SK-N-MC (cell line): Measurements from ENCODE around the gene CCDC43.

Source experiments
- DNase-seq: peaks from one replicate; pipeline ENCODE4 v3.0.0-alpha.2; 2011; ENCODE audit warnings: low read depth, low spot score
- H3K27ac ChIP-seq: fragments of 200-600 bp; sonication (generic); 2 replicates; pipeline ENCODE4 v1.5.1; 2016; ENCODE audit warnings: mixed run types
- H3K36me3 ChIP-seq: fragments of 200-600 bp; sonication (generic); 2 replicates; pipeline ENCODE4 v1.6.1; 2017; ENCODE audit warnings: antibody characterized with exemption, low read length, mixed read lengths; ENCODE audit not compliant: insufficient read depth
- H3K4me3 ChIP-seq: fragments of 200-600 bp; sonication (generic); 2 replicates; pipeline ENCODE4 v1.5.1; 2016
- H3K9ac ChIP-seq: fragments of 200-600 bp; sonication (generic); 2 replicates; pipeline ENCODE4 v1.8.0; 2017; ENCODE audit warnings: mixed run types, mixed read lengths; ENCODE audit not compliant: insufficient read length
- H3K9me3 ChIP-seq: fragments of 200-600 bp; sonication (generic); 2 replicates; pipeline ENCODE4 v1.6.1; 2017; ENCODE audit warnings: low read depth, mild to moderate bottlenecking, antibody characterized with exemption, low read length, moderate library complexity, mixed read lengths
- EZH2 ChIP-seq: fragments of 200-600 bp; sonication (generic); IDR thresholded peaks from one replicate; pipeline ENCODE4 v1.6.1; 2017; ENCODE audit warnings: antibody characterized with exemption
- FOXP2 ChIP-seq: optimal IDR thresholded peaks from 2 replicates; pipeline ENCODE3; 2011; ENCODE audit warnings: mild to moderate bottlenecking, moderate library complexity; ENCODE audit not compliant: insufficient read depth; ENCODE audit errors: extremely low read length, control extremely low read depth
- POLR2AphosphoS5 ChIP-seq: IDR thresholded peaks from 2 replicates; pipeline ENCODE4 v1.6.1; 2012; ENCODE audit warnings: mild to moderate bottlenecking, low read depth, low read length, borderline replicate concordance

The CCDC43 gene

DNA sequence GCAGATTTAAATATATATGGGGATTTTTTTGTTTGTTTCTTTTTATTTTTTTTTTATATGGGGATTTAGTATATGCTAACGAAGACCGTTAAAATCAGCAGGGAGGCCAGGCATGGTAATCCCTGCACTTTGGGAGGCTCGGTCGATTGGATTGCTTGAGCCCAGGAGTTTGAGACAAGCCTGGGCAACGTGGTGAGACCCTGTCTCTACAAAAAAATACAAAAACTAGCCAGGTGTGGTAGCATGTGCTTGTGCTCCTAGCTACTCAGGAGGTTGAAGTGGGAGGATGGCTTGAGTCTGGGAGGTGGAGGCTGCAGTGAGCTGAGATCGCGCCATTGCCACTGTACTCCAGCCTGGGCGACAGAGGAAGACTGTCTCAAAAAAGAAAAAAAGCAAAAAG is 55.6 kb downstream of the CCDC43 start:
- TF ChIP-seq POLR2AphosphoS5 (no peak), FOXP2 (no peak), EZH2 (no peak)
- no peaks in the 10 kb centered on the region for H3K36me3 ChIP-seq
- no peak overlapping the region for H3K27ac ChIP-seq
- no peak overlapping the region for H3K4me3 ChIP-seq
- no peaks in the 10 kb centered on the region for H3K9me3 ChIP-seq
- no peak overlapping the region for H3K9ac ChIP-seq
- no peak for DNase-seq

DNA sequence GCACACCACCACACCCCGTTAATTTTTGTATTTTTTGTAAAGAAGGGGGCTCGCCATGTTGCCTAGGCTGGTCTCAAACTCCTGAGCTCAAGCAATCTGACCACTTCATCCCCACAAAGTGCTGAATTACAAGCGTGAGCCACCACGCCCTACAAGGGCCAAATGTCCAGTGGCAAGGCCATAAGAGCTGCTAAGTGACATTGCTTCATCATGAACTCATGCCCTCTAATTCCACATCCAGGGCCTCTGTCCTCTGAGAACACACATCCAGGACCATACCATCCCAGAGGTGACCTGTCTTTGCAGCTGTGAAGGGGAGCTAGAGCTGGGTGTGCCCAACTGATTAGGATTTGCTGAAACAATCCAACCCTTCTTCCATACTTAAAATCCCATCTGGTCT is 58.9 kb downstream of the CCDC43 start:
- H3K9me3 ChIP-seq, result no peaks in the 10 kb centered on the region
- no peak overlapping the region for H3K4me3 ChIP-seq
- H3K36me3 ChIP-seq, result no peaks in the 10 kb centered on the region
- no peak for DNase-seq
- no peak for TF ChIP-seq FOXP2
- no peak for TF ChIP-seq EZH2
- TF ChIP-seq POLR2AphosphoS5, result no peak
- H3K9ac ChIP-seq, result no peak overlapping the region
- no peak overlapping the region for H3K27ac ChIP-seq

DNA sequence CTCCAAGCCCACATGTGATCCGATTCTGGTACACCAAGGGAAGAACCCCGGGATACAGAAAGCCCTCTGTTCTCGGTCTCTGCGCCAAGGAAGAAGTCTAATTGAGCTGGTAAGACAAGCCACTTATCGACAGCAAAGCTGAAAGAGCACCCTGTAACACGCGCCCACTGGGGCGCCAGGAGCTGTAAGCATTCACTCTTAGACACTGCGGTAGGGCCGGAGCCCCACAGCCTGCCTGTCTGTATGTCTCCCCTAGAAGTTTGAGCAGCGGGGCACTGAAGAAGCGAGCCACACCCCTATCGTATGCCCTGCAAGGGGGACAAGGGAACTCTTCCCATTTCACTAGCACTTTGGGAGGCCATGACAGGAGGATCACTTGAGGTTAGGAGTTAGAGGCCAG is 60.3 kb downstream of the CCDC43 start:
- H3K4me3 ChIP-seq, result no peak overlapping the region
- TF ChIP-seq FOXP2, result no peak
- TF ChIP-seq EZH2, result no peak
- TF ChIP-seq POLR2AphosphoS5, result no peak
- no peaks in the 10 kb centered on the region for H3K9me3 ChIP-seq
- no peaks in the 10 kb centered on the region for H3K36me3 ChIP-seq
- H3K9ac ChIP-seq, result no peak overlapping the region
- no peak overlapping the region for H3K27ac ChIP-seq
- no peak for DNase-seq

DNA sequence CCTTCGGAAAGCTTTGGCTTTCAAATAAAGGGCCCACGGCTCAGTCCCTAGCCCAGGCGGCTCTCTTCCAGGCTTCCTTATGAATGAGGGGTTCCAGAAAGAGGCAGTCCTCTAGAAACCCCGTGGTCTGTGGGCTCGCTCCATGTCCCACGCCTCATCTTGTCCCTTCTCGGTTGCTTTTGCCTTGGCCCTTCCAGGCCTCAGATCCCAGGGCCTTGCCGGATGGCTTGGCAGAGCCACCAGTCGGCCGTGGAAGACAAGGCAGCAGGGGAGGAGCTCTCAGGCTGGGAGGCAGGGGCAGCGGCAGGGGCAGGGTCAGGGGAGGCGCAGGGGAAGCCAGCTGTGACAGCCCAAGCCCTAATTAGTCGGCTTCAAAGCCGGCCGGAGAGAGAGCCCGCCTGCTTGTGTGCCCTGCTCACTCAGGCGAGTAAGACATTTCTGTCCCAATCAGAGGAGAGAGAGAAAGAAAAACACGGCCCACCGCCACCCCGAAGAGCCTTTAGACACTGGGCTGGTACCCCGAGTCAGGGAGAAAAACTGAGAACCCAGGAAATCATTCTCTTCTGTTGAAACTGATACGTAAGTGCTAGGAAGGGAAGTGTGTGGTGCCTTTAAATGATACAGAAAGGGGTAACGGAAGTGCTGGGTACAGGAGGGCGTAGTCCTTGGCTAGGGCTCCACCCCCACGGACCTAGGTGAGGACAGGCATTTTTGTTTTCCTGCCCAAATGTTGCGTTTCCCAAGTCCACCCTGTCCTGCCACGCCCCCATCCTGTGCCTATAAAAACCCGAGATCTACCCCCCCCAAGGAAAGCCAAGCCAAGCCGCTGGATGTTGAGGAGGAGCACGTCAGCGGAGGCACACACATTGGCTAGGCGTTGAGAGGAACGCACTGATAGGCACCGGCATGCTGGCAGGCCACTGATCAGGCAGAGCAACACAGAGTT is 61.1 kb downstream of the CCDC43 start:
- no peak for TF ChIP-seq FOXP2
- no peak for TF ChIP-seq EZH2
- no peak for TF ChIP-seq POLR2AphosphoS5

DNA sequence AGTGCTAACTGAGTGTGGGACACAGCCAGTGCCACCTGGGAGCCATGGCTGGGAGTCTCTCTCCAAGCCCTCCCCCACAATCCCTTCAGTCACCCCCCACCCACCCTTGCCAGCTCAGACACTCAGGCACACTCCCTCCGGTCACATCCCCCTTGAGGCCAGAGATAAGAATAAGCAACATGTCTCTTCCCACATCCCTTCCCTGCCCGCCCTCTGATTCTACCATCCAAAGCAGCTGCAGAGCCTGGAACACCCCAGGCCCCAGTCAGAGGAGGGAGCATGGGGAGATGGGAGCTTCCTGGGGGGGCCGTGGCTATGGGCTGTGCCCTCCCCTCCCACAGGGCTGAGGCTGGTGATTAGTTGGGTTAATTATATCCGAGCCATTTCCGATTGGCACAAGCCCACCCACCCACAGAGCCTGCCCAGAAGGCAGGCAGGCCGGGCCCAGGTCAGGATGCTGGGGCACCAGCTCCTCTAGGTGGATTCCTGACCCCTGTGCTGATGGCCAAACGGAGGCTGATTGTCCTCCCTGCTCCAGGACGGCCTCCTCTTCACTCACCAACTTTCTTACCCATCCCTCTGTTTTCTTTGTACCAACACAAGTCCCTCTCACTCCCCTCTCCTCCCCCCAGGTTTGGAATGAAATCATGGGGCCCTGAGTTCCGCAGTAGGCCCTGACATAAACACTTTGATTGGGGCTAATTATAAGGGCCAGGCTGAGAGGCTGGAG is 61.9 kb downstream of the CCDC43 start:
- H3K36me3 ChIP-seq, result no peaks in the 10 kb centered on the region
- H3K9me3 ChIP-seq, result no peaks in the 10 kb centered on the region
- no peak overlapping the region for H3K4me3 ChIP-seq
- TF ChIP-seq EZH2 (no peak), POLR2AphosphoS5 (no peak), FOXP2 (no peak)
- no peak overlapping the region for H3K27ac ChIP-seq
- no peak for DNase-seq
- no peak overlapping the region for H3K9ac ChIP-seq

More for the DNA sequence above, 61.1 kb downstream of the CCDC43 start:
- DNase-seq, result no peak
- H3K9ac ChIP-seq, result no peak overlapping the region
- H3K27ac ChIP-seq, result no peak overlapping the region
- no peaks in the 10 kb centered on the region for H3K9me3 ChIP-seq
- no peak overlapping the region for H3K4me3 ChIP-seq
- no peaks in the 10 kb centered on the region for H3K36me3 ChIP-seq
